ENCODE results near the gene MEAK7.
A peak's percentile ranks its signal among the peaks of the same experiment; 100 is the strongest.

The MEAK7 gene

GRCh38 chr16:84504420-84505248, at the start of gene MEAK7:
MEAK7 (minus strand) TSS chr16:84504659; CDS start chr16:84498086, 6,573 bp downstream.
- DNase-seq (ENCODE audit: low read depth in 2 of 2), result peak; percentile 95 to 98

- peak; percentile 24 to 41 for DNase-seq (ENCODE audit: low read depth in 2 of 2)
Observed at GRCh38 chr16:84553873-84554399, 49.5 kb upstream of the MEAK7 start.

GRCh38 chr16:84552135-84552534, 47.7 kb upstream of the MEAK7 start:
- DNase-seq (ENCODE audit: low read depth in 2 of 2), result no peak

GRCh38 chr16:84550096-84550495, 45.6 kb upstream of the MEAK7 start:
- DNase-seq (ENCODE audit: low read depth in 2 of 2), result no peak

GRCh38 chr16:84548971-84549844, 44.7 kb upstream of the MEAK7 start:
- DNase-seq (ENCODE audit: low read depth in 2 of 2), result peak in 1 of 2 donors; percentile 27

GRCh38 chr16:84548508-84548907, 44.0 kb upstream of the MEAK7 start:
- DNase-seq (ENCODE audit: low read depth in 2 of 2), result no peak

- DNase-seq (ENCODE audit: low read depth in 2 of 2), result no peak
Observed at GRCh38 chr16:84547546-84548061, 43.1 kb upstream of the MEAK7 start.

GRCh38 chr16:84546669-84547545, 42.4 kb upstream of the MEAK7 start:
- no peak for DNase-seq (ENCODE audit: low read depth in 2 of 2)

- DNase-seq (ENCODE audit: low read depth in 2 of 2), result no peak
Observed at GRCh38 chr16:84545114-84545737, 40.8 kb upstream of the MEAK7 start.

- no peak for DNase-seq (ENCODE audit: low read depth in 2 of 2)
Observed at GRCh38 chr16:84544031-84544773, 39.7 kb upstream of the MEAK7 start.

- no peak for DNase-seq (ENCODE audit: low read depth in 2 of 2)
Observed at GRCh38 chr16:84543253-84543652, 38.8 kb upstream of the MEAK7 start.

- DNase-seq (ENCODE audit: low read depth in 2 of 2), result no peak
Observed at GRCh38 chr16:84541999-84542817, 37.7 kb upstream of the MEAK7 start.

- no peak for DNase-seq (ENCODE audit: low read depth in 2 of 2)
Observed at GRCh38 chr16:84540194-84540593, 35.7 kb upstream of the MEAK7 start.

GRCh38 chr16:84538222-84538840, 33.9 kb upstream of the MEAK7 start:
- DNase-seq (ENCODE audit: low read depth in 2 of 2), result no peak

- DNase-seq (ENCODE audit: low read depth in 2 of 2), result no peak
Observed at GRCh38 chr16:84537491-84538151, 33.2 kb upstream of the MEAK7 start.

GRCh38 chr16:84535851-84536250, 31.4 kb upstream of the MEAK7 start:
- no peak for DNase-seq (ENCODE audit: low read depth in 2 of 2)

- DNase-seq (ENCODE audit: low read depth in 2 of 2), result no peak
Observed at GRCh38 chr16:84535408-84535807, 30.9 kb upstream of the MEAK7 start.

GRCh38 chr16:84534815-84535214, 30.4 kb upstream of the MEAK7 start:
- no peak for DNase-seq (ENCODE audit: low read depth in 2 of 2)

Data from stimulated activated CD4-positive, alpha-beta T cell treated with anti-CD3 and anti-CD28 coated beads, Interleukin-15, amount 100 ng/mL, for 48 hours (primary cell).